Embryonic facial prominence (tissue), 1 donor: ENCODE measurements around the gene LUC7L2.
"Not testable (repeated sequence)": the region's sequence is repeated elsewhere in the genome, so short reads cannot be mapped to it uniquely, and the experiment has no call there.

Source experiments
- DNase-seq: peaks from one replicate; pipeline ENCODE4 v3.0.0-alpha.2; 2016; ENCODE audit errors: extremely low spot score

The LUC7L2 gene, protein sequence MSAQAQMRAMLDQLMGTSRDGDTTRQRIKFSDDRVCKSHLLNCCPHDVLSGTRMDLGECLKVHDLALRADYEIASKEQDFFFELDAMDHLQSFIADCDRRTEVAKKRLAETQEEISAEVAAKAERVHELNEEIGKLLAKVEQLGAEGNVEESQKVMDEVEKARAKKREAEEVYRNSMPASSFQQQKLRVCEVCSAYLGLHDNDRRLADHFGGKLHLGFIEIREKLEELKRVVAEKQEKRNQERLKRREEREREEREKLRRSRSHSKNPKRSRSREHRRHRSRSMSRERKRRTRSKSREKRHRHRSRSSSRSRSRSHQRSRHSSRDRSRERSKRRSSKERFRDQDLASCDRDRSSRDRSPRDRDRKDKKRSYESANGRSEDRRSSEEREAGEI

DNA sequence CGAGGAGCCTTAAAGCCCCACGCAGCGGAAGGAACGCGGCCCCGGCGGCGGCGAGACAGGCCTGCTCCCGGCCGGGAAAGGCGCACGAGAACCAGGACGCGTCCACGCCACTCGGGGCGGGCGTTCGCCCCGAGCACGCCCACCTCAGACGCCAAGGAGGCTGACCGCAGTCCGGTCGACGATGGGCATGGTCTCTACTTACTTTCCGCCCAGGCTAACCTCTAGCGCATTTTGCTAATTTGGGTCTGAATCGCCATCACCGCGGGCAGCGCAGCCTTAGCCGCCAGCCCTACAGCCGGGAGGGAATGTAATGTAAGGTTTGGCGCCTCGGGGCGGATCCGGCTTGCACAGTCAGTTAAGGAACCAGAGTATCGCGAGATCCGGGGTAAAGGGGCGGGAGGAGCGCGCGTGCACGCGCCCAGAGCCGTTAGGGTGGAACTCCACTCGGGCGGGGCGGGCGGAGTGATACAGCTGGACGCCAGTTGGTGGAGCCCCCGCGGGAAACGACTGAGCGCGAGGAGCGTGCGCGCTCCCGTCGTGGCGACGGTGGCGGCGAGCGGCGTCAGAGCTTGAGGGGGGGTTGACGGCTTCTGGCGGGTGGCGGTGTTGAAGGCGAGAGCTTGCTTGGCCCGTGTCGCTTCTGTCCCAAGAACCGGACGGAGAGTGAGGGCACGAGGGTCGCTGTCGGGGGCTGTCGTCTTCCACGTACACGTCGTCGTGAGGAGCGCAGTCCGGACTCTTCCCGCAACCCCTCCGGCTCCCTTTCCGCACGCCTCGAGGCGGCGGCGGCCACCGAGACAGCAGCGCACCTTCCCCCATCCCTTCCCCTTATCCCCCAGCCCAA lies at the start of gene LUC7L2:
LUC7L2 (plus strand) TSS at position 529 of the 844 bp plus-strand sequence. CDS start 368 bp downstream, outside the sequence.
- DNase-seq, result peak; percentile 99

DNA sequence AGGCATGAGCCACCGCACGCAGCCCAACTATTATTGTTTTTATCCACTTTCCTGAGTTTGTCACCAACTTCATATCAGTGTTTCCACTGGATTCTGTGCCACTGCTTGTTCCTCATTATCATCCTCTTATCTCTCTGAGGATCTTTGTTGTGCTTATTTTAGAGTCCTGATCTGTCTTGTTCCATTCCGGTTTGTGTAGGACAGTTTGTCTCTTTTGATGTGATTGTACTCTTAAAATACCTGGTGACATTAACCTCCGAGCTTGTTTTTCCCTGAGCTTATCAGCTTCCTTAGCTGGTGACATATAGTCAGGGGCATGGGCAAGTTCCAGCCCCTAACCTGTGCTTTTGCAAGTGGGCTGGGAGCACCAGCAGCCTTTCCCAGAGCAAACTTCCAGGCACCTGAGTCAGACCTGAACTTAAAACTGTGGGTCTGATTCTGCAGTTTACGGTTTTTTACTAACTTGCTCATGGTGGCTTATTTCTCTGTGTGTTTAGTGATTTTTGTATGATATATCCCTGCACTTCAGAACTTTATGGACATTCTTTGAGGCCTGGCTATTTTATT lies 41.7 kb upstream of the LUC7L2 start:
- no peak for DNase-seq

DNA sequence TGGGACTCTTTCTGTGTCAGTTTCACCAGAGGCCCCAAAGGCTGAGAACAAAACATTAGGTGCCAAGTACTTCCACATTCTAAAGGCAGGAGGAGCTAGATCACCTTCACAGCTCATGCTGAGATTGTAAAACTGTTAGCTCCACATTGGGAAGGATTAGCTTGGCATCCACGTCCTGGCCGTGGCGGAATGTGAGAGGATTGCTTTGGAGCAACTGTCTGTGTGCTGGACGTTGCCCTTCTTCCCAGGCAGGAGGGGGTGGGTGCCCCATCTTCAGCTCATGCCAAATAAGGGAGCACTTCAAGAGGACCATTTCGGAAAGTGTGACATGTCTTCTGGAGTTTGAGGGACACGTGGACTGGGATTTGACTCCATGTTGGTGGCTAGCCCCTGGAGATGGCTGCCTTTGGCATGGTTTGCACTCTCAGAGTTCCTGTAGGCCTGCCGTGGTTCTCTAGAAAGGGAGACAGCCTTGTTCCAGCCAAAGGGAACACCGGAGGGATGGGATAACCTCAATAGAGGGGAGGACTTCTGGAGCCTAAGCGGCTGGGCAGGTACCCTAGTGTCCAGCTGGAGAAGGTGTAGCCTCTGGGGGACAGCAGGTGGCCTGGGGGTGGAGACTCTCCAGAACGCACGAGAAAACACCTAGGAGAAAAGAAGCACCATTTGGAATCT lies 38.5 kb upstream of the LUC7L2 start:
- no peak for DNase-seq

DNA sequence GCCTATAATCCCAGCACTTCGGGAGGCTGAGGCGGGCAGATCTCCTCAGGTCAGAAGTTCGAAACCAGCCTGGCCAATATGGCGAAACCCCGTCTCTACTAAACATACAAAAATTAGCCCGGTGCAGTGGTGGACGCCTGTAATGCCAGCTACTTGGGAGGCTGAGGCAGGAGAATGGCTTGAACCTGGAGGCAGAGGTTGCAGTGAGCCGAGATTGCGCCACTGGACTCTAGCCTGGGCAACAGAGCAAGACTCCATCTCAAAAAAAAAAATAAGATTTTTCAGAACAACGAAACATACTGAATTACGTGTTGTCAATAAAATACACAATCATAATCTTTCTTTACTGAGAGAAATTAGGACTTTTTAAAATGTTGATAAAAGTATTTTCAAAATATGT lies 35.0 kb upstream of the LUC7L2 start:
- not testable (repeated sequence) for DNase-seq

DNA sequence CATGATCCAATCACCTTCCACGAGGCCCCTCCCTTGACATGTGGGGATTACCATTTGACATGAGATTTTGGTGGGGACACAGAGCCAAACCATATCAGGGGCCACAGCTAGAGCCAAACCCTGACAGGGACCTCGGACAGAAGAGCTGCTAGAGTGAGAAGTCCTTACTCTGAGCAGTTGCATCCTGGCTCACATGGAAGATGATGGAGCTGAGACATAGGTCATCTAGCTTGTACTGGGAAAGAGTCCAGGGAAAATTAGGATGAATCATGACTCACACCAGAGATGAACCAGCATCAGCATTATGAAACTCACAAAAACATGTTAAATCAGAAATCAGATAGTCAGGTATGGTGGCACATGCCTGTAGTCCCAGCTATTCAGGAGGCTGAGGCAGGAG lies 31.3 kb upstream of the LUC7L2 start:
- no peak for DNase-seq

DNA sequence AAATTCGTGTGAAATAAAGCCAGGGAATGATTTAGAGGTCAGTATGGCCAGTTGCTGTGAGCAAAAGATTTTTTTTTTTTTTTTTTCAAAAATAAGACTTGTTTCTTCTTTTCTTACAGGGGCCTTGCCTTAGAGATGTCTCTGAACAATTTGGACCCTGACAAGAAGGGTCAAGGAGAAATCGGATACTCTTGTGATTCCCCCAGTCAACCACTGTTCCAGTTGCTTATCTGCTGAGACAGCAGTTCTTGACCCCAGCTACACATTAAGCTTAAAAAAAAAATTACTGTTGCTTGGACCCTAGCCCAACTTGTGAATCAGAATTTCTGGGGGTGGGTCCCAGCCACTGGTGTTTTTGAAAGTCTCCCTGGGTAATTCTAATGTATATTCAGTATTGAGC lies 30.6 kb upstream of the LUC7L2 start:
- DNase-seq, result no peak

DNA sequence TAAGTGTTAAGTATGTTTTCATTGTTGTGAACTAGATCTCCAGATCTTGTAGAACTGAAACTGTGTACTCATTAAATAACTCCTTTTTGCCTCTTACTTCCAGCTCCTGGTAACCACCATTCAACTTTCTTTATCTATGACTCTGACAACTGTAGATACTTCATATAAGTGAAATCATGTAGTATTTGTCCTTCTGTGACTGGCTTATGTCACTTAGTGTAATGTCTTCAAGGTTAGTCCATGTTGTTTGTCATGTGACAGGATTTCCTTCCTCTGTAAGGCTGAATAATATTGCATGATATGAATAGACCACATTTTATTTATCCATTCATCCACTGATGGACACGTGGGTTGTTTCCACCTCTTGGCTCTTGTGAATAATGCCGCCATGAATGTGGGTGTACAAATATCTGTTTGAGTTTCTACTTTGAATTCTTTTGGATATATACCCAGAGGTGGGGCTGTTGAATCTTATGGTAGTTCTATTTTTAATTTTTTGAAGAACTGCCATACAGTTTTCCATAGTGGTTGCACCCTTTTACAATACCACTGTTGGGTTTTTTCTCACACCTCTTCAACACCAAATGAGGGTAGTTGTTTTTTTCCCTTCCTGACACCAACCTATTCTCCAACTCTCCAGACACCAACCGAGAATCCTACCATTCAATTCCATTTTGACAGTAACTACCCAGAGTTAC lies 29.2 kb upstream of the LUC7L2 start:
- no peak for DNase-seq

DNA sequence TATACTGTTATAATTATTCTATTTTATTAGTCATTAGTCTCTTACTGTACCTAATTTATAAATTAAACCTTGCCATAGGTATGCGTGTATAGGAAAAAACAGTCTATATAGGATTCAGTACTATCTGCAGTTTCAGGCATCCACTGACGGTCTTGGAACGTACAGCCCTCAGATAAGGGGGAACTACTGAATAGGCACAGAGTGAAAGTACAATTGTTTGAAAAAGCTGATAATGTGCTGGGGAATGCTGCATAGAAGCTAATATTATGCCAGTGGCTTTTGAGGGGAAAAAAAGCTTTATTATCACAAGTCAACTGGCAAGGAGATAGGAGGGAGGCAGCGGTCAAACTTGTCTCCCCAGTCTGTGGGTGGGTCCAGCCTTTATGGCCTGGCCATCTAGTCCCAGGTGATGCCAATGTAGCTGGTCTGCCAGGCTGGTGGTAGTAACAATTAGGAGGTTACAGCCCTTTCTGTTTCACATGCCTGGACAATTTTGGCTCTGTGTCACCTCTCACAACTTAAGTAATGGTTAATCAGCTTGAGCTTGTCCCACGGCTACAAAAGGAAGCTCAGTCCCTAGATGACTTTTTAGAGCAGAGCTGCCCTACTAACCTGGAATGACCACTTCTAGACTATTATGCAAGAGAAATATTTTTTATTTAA lies 26.9 kb upstream of the LUC7L2 start:
- no peak for DNase-seq

DNA sequence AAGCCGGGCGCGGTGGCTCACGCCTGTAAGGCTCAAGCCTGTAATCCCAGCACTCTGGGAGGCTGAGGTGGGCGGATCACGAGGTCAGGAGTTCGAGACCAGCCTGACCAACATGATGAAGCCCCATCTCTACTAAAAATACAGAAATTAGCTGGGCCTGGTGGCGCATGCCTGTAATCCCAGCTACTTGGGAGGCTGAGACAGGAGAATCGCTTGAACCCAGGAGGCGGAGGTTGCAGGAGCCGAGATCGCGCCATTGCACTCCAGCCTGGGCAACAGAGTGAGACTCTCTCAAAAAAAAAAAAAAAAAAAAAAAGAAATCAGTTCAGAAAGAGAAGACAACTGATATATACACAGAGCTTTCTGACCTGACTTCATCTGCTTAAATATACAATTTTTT lies 26.3 kb upstream of the LUC7L2 start:
- DNase-seq, result not testable (repeated sequence)

DNA sequence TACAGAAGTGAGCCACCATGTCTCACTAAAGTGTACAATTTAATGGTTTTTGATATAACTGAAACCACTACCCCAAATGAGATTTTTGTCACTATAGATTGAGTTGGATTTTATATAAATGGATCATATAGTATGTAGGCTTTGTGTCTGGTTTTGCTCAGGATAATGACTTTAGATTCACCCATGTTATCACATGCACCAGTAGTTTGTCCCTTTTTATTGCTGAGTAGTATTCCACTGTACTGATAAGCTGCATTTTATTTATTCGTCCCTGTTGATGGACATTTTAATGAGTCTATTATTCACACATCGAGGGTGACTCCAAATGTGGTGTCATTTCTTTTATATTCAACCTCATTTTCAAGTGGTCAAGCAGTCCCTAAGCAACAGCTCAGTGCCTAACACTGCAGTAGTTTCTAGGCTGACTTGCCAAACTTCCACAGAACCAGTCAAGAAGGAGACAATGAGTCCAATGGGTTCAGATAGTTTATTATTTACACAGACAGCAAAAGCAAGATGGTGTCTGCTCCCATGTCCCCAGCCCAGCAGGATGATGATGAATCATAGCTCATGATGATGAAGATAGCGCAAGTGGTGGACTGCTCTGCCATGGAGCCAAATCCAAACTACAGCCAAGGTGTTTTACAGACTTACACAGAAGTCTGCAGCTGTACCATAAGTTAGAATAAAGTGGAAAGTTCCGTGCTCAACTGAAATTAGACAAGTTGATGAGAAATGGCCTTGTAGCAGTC lies 25.1 kb upstream of the LUC7L2 start:
- DNase-seq, result no peak

DNA sequence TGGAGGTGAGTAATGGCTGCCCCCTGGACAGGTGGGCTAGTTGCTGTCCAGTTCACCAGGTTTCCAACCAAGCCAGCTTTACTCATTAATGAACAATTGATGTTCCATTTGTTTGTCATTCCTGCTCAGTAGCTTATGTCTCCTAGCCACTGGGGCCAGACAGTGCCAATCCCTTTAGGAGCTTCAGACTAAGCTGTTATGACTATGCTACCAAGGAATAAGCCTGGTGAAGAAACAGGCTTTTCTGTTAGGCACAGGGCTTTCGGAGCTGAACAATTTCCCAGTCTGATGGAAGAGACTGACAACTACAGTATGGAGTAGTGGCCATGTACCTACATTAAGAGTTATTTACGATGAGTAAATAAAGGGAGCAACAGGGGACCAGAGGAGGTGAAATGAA lies 20.7 kb upstream of the LUC7L2 start:
- DNase-seq, result no peak

DNA sequence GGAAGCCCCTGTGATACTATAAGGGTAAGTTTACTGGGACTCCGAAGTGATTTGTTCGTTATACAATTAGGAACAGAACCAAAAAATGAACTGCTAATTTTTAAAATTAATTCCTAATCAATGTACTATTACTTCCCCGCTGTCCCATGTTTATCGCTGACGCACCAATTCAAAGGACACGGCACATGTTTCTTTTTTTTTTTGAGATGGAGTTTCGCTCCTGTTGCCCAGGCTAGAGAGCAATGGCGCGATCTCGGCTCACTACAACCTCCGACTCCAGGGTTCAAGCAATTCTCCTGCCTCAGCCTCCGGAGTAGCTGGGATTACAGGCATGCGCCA lies 20.0 kb upstream of the LUC7L2 start:
- no peak for DNase-seq

DNA sequence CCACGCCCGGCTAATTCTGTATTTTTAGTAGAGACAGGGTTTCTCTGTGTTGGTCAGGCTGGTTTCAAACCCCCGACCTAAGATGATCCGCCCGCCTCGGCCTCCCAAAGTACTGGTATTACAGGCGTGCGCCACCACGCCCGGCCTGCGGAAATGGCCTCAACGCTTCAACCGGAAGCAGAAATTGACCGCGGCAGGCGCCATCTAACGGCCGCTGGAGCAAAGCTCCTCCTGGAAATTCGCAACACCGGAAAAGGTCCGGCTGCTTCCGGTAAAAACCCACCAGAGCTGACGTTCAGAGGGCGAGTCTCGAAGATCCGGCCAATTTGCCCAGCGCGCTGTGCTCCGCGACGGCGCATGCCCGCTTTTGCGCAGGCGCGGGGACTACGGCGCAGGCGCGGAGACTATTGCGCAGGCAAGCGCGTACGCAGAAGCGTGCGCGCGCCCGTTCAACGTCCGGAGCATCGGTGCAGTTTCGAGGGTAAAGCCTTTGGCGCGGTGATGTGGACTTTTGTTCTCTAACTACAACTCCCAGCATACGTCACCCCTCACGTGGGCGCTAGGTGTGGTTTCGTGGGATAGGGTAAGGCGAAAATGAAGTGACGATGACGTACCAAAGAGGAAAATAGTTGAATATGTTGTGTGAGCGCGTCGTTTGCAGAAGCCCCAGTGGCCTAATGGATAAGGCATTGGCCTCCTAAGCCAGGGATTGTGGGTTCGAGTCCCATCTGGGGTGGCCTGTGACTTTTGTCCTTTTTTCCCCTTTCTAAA lies 19.5 kb upstream of the LUC7L2 start:
- peak; percentile 100 for DNase-seq

DNA sequence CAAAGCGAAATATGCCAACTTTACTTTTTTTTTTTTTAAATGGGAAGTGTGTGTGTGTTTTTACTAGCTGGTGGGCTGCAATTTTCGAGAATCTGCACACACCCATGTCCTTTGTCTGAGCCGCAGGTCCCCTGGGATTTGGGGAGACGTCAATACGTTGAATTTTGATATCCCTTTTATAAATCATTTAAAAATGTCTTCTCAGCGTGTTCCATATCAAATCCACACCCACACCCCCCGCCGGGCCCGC lies 19.0 kb upstream of the LUC7L2 start:
- DNase-seq, result no peak

DNA sequence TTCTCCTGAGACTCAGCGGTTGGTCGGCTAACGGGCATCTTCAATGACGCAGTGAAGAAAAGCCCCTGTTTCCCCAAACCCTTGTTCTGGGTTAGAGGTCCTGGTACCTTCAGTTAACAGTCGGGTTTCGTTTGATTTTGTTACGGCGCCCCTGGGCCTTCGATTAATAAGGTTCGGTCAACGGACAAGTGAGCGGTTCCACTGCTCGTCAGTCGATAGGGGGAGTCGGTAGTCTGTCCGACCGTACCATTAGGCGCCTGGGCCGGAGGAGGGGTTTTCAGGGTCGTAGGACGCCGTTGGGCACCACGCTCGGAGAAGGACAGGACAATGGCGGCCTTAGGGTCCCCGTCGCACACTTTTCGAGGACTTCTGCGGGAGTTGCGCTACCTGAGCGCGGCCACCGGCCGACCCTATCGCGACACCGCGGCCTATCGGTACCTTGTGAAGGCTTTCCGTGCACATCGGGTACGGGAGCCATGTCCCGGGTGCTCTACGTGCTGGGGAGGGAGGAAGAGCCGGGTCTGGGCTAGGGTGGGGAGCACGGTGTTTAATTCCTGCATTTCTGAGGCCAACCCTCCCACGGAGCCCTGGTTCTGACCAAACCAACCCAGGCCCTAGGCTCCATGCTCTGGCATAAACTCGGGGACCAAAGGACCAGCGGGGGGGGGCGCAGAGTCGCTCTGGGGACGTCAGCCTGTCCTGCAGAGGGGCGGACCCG lies 18.5 kb upstream of the LUC7L2 start, which contains the start of gene FMC1:
FMC1 (plus strand) TSS at position 280 of the 718 bp plus-strand sequence; CDS start at position 328, 48 bp downstream.
- peak; percentile 90 for DNase-seq

DNA sequence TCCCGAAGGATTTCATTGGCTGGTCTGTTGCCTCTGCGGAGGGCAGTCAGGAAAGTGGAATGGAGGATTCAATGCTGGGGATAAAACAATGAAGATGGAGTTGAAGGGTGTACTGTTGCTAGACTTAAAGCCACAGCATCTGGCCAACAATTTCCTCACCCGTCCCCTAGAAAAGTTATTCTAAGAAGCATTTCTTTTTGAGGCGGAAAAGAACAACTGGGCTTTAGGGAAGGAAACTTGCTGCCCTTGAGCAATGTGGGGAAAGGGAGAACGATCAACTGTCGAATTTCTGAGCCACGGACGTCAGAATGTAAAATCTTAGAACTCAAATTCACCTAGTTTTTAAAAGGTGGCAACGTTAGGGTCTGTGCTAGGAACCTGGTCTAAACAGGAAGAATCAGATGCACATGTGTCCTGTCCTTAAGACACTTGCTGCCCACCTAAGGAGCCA lies 17.9 kb upstream of the LUC7L2 start:
- DNase-seq, result peak; percentile 86

DNA sequence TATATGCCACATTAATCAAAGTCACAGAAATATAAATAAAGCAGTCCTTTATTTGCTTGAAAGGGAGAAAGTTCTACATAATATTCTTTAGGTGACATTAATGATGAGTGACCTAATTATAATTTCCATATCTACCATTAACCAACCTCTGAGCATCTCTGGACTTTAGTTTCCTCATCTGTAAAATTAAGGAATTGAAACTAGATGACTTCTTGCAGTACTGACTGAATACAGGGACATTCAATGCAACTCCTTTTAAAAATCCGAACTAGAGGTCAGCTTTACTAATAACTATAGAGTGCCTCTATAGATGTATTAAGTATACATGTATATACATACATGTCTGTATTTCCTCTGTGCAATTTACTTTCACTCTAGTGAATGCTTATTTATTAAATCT lies 14.7 kb upstream of the LUC7L2 start:
- no peak for DNase-seq

DNA sequence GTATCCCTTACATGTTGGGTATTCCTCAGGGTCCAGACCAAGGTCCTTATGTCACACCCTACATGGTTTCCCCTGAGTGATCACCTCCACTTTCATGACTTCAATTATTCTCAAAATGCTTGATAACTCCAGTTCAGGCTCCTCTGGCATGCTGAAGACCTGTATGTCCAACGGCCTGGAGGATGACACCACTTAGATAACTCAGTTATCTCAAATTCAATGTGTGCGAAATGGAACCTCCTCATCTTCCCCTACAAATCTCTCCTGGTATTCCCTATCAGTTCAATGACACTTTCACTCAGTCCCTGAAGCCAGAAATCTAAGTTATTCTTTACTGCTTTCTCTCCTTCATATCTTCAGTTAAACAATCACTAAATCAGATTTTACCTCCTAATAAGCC lies 8.7 kb upstream of the LUC7L2 start:
- DNase-seq, result no peak

DNA sequence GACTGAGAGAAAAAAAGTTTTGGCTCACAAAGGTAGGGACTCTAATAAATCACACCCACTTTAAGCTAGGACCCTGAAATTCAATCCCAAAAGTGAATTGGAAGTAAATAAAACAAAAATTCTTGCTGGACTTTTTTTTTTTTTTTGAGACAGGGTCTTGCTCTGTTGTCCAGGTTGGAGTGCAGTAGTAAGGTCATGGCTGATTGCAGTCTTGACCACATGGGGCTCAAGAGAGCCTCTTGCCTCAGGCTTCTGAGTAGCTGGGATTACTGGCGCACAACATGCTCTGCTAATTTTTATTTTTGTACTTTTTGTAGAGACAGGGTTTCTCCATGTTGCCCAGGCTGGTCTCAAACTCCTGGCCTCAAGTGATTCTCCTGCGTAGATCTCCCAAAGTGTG lies 5.0 kb upstream of the LUC7L2 start:
- no peak for DNase-seq
